BJ (cell line): Measurements from ENCODE around the gene CCDC57. TPM values are rescaled to one million over a fixed set of nuclear protein-coding genes. Genes with fewer than 3 reads are reported as not detected.
A peak's percentile ranks its signal among the peaks of the same experiment; 100 is the strongest.

ENCODE experiments used
- CTCF ChIA-PET: fragments of 350-600 bp; formaldehyde crosslinking; extraction: SDS; loops from one replicate; lab custom pipeline; 2021; ENCODE audit warnings: antibody characterized with exemption, inconsistent platforms; lab: Yijun Ruan, JAX
- POLR2A ChIA-PET: fragments of 300-600 bp; sonication (Branson Sonifier 250); formaldehyde crosslinking; extraction: SDS; loops from one replicate; lab custom pipeline; 2021; ENCODE audit warnings: antibody characterized with exemption; lab: Charles Lee
- DNase-seq: peaks from one replicate; pipeline ENCODE4 v3.0.0-alpha.2; 2011; ENCODE audit warnings: low read depth
- H3K27me3 ChIP-seq: 2 replicates; pipeline ENCODE4 v1.6.0; 2011; ENCODE audit warnings: low read length; ENCODE audit not compliant: control insufficient read depth, insufficient read depth
- H3K36me3 ChIP-seq: 2 replicates; pipeline ENCODE4 v1.5.1; 2011; ENCODE audit warnings: low read length; ENCODE audit not compliant: control insufficient read depth, insufficient read depth
- H3K4me3 ChIP-seq: 2 replicates; pipeline ENCODE4 v1.5.1; 2011; ENCODE audit warnings: low read depth, mild to moderate bottlenecking, control low read depth, low read length
- CTCF ChIP-seq: IDR thresholded peaks from 2 replicates; pipeline ENCODE4 v1.5.1; 2011; ENCODE audit warnings: low read depth, mild to moderate bottlenecking, control low read depth, inconsistent platforms, low read length, moderate library complexity; ENCODE audit not compliant: insufficient read depth
- polyA plus RNA-seq: library from polyadenylated mRNA; depleted of rRNA; stranded (reverse); fragments of >200 nt; gene quantifications from 2 replicates; pipeline ENCODE4 v1.2.3, GENCODE V29; 2011; rRNA removed

CCDC57 gene
- polyA plus RNA-seq, 1 experiment, result 15.4 TPM

- Histone ChIP-seq H3K27me3 (no peaks in the 10 kb centered on the region), H3K36me3 (peaks cover 52% of the 10 kb centered on the region), H3K4me3 (peak overlapping the region; percentile 87)
- ChIA-PET POLR2A (no interaction called here), CTCF (interaction anchor here (1.2 to 1.4 kb wide), 2 partner anchors 12 to 16 kb away, joined by 3 to 5 read pairs; partner anchors contain the start of genes DCXR and DUS1L)
- no peak for TF ChIP-seq CTCF
- no peak for DNase-seq
These were observed 159.5 kb downstream of the CCDC57 start for GRCh38 chr17:82053130-82053529.

DNA sequence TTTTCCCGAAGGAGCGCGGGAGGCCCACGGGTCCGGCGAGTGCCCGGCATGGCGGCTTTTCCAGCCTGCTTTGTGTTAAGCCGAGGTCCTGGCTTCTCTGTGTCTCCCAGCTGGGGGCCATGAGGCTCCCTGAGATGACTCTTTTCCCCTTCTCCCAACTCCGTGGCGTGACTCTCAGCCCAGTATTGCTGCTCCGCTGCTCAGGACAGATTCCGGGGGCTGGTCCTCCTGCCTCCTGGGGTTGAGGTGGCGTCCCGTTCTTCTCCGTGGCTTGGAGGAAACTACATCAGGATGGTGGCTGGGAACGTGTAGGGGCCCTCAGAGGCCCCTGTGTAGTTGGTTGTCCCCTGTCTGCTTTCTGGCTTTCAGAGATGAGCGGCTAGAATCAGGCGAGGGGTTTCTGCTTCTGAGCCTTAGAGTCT is 160.0 kb downstream of the CCDC57 start:
- Histone ChIP-seq H3K27me3 (no peaks in the 10 kb centered on the region), H3K36me3 (peaks cover 55% of the 10 kb centered on the region), H3K4me3 (peak overlapping the region; percentile 87)
- POLR2A ChIA-PET, result no interaction called here
- TF ChIP-seq CTCF, result no peak
- DNase-seq, result no peak
- CTCF ChIA-PET, result interaction anchor here (1.2 to 1.4 kb wide), 2 partner anchors 13 to 15 kb away, joined by 3 to 5 read pairs; partner anchors contain the start of genes DCXR and DUS1L

- no peak for DNase-seq
- H3K27me3 ChIP-seq, result no peaks in the 10 kb centered on the region
- CTCF ChIA-PET, result interaction anchor here (1.5 to 2.9 kb wide), 3 partner anchors 15 to 92 kb away, joined by 7 to 23 read pairs (median 10); partner anchors contain the start of genes DCXR and RAC3
- POLR2A ChIA-PET, result no interaction called here
- peak within 1 kb of the TSS; percentile 87 for H3K4me3 ChIP-seq
- no peak for TF ChIP-seq CTCF
- H3K36me3 ChIP-seq, result peaks cover 51% of the 10 kb centered on the region
These were observed 160.6 kb downstream of the CCDC57 start, which contains the start of the genes GPS1 and RFNG for GRCh38 chr17:82051776-82052637. Gene GPS1 (plus strand): TSS chr17:82051898. CDS start chr17:82051932, 34 bp downstream. Gene RFNG (minus strand): TSS chr17:82051811. CDS start chr17:82051766, 45 bp downstream.

Other genes with a start within 250 kb of the CCDC57 start
- gene ASPSCR1, start 235.2 kb downstream of the CCDC57 start, polyA plus RNA-seq, result 12.0 and 15.4 TPM in 2 replicates
- gene CENPX, start 190.0 kb downstream of the CCDC57 start, polyA plus RNA-seq, result 40.4 and 57.0 TPM in 2 replicates
- 4.1 and 6.0 TPM in 2 replicates for gene LRRC45, start 189.5 kb downstream of the CCDC57 start, polyA plus RNA-seq
- gene RAC3, start 181.2 kb downstream of the CCDC57 start, polyA plus RNA-seq, result 7.5 and 11.5 TPM in 2 replicates
- gene DCXR, start 175.1 kb downstream of the CCDC57 start, polyA plus RNA-seq, result 42.7 and 66.0 TPM in 2 replicates
- 15.8 and 23.7 TPM in 2 replicates for gene RFNG, start 161.0 kb downstream of the CCDC57 start, polyA plus RNA-seq
- gene GPS1, start 160.9 kb downstream of the CCDC57 start, polyA plus RNA-seq, result 79.7 and 131 TPM in 2 replicates
- 22.1 and 47.6 TPM in 2 replicates for gene DUS1L, start 147.0 kb downstream of the CCDC57 start, polyA plus RNA-seq
- gene FASN, start 114.6 kb downstream of the CCDC57 start, polyA plus RNA-seq, result 5.2 and 11.3 TPM in 2 replicates
- gene SLC16A3, start 16.2 kb upstream of the CCDC57 start, polyA plus RNA-seq, result 152 and 338 TPM in 2 replicates
- 57.6 and 118 TPM in 2 replicates for gene CSNK1D, start 60.9 kb upstream of the CCDC57 start, polyA plus RNA-seq
- gene CD7, start 104.8 kb upstream of the CCDC57 start, polyA plus RNA-seq, result 0.06 and 0.22 TPM in 2 replicates
- gene SECTM1, start 120.9 kb upstream of the CCDC57 start, polyA plus RNA-seq, result 18.9 and 34.4 TPM in 2 replicates
- gene TEX19, start 146.4 kb upstream of the CCDC57 start, polyA plus RNA-seq, result 0.06 TPM in 1 of 2 replicates, not detected in the other
- gene UTS2R, start 158.9 kb upstream of the CCDC57 start, polyA plus RNA-seq, result not detected in 2 replicates
- gene HEXD, start 205.5 kb upstream of the CCDC57 start, polyA plus RNA-seq, result 8.5 and 8.9 TPM in 2 replicates
- gene OGFOD3, start 205.7 kb upstream of the CCDC57 start, polyA plus RNA-seq, result 21.3 and 37.9 TPM in 2 replicates
- gene CYBC1, start 237.9 kb upstream of the CCDC57 start, polyA plus RNA-seq, result 84.0 and 118 TPM in 2 replicates
- gene NARF, start 245.9 kb upstream of the CCDC57 start, polyA plus RNA-seq, result 68.5 and 75.5 TPM in 2 replicates